ENCODE measurements around the gene PTRH1.

The PTRH1 gene

GRCh38 chr9:127751269-127752054 lies 36.0 kb upstream of the PTRH1 start:
- Histone ChIP-seq H3K4ac (ENCODE audit: low read depth in 1 of 2, low read length in 2 of 2) (no peak overlapping the region), H3K27ac (ENCODE audit: low read length, poor library complexity, severe bottlenecking) (no peak overlapping the region), H2AK5ac (ENCODE audit: low read length, severe bottlenecking) (no peak overlapping the region), H3K79me1 (replicated peaks; ENCODE audit: low read length, poor library complexity, severe bottlenecking) (no peaks in the 10 kb centered on the region), H3K9me3 (ENCODE audit: control insufficient read depth, low read length) (no peaks in the 10 kb centered on the region), H2BK5ac (ENCODE audit: low read depth, low read length, poor library complexity, severe bottlenecking) (no peak overlapping the region), H3K4me2 (ENCODE audit: low read length, poor library complexity, severe bottlenecking) (no peak overlapping the region), H4K91ac (ENCODE audit: low read length) (no peak overlapping the region), H2AFZ (ENCODE audit: low read depth, low read length) (no peak overlapping the region), H2BK15ac (ENCODE audit: low read depth, poor library complexity, severe bottlenecking) (no peak overlapping the region), H3K18ac (ENCODE audit: low read depth in 1 of 2, low read length in 2 of 2) (no peak overlapping the region), H2BK12ac (ENCODE audit: low read length in 2 of 2) (no peak overlapping the region), H3K4me1 (ENCODE audit: control insufficient read depth, insufficient read depth, low read depth, low read length) (peaks cover 6% of the 10 kb centered on the region), H3K23ac (ENCODE audit: low read length in 2 of 2) (no peak overlapping the region), H3K36me3 (ENCODE audit: control insufficient read depth in 1 of 2, insufficient read depth in 2 of 2, low read depth in 1 of 2, low read length in 2 of 2) (peaks cover 0 to 3% of the 10 kb centered on the region in 2 experiments), H2BK120ac (ENCODE audit: low read depth, low read length) (no peak overlapping the region), H3K14ac (ENCODE audit: low read length in 2 of 2) (no peak overlapping the region), H4K8ac (ENCODE audit: low read length) (no peak overlapping the region), H3K27me3 (ENCODE audit: control insufficient read depth in 1 of 2, insufficient read depth in 1 of 2, low read length in 2 of 2) (peaks cover 55 to 68% of the 10 kb centered on the region in 2 experiments), H3K9ac (ENCODE audit: low read length) (no peak overlapping the region), H3K4me3 (ENCODE audit: insufficient read depth in 1 of 2, low read depth in 1 of 2, low read length in 2 of 2) (no peak overlapping the region)
- DNase-seq = peak; percentile 43
- 28% methylated on average over 10 of the region's 10 CpGs for WGBS

- H3K36me3 ChIP-seq (ENCODE audit: control insufficient read depth in 1 of 2, insufficient read depth in 2 of 2, low read depth in 1 of 2, low read length in 2 of 2) = peaks cover 0 to 3% of the 10 kb centered on the region in 2 experiments
- no peak overlapping the region for H3K9ac ChIP-seq (ENCODE audit: low read length)
- no peak overlapping the region for H3K23ac ChIP-seq (ENCODE audit: low read length in 2 of 2)
- no peaks in the 10 kb centered on the region for H3K4me1 ChIP-seq (ENCODE audit: control insufficient read depth, insufficient read depth, low read depth, low read length)
- no peak overlapping the region for H2AFZ ChIP-seq (ENCODE audit: low read depth, low read length)
- no peak overlapping the region for H4K91ac ChIP-seq (ENCODE audit: low read length)
- 92% methylated on average over 26 of the region's 26 CpGs for WGBS
- no peak overlapping the region for H2AK5ac ChIP-seq (ENCODE audit: low read length, severe bottlenecking)
- no peak overlapping the region for H2BK5ac ChIP-seq (ENCODE audit: low read depth, low read length, poor library complexity, severe bottlenecking)
- H3K4me3 ChIP-seq (ENCODE audit: insufficient read depth in 1 of 2, low read depth in 1 of 2, low read length in 2 of 2) = no peak overlapping the region
- peaks cover 43 to 50% of the 10 kb centered on the region in 2 experiments for H3K27me3 ChIP-seq (ENCODE audit: control insufficient read depth in 1 of 2, insufficient read depth in 1 of 2, low read length in 2 of 2)
- H2BK15ac ChIP-seq (ENCODE audit: low read depth, poor library complexity, severe bottlenecking) = no peak overlapping the region
- H3K27ac ChIP-seq (ENCODE audit: low read length, poor library complexity, severe bottlenecking) = no peak overlapping the region
- no peak overlapping the region for H2BK120ac ChIP-seq (ENCODE audit: low read depth, low read length)
- no peak overlapping the region for H3K18ac ChIP-seq (ENCODE audit: low read depth in 1 of 2, low read length in 2 of 2)
- no peak overlapping the region for H3K14ac ChIP-seq (ENCODE audit: low read length in 2 of 2)
- no peaks in the 10 kb centered on the region for H3K9me3 ChIP-seq (ENCODE audit: control insufficient read depth, low read length)
- no peak overlapping the region for H3K4ac ChIP-seq (ENCODE audit: low read depth in 1 of 2, low read length in 2 of 2)
- H4K8ac ChIP-seq (ENCODE audit: low read length) = no peak overlapping the region
- no peak overlapping the region for H3K4me2 ChIP-seq (ENCODE audit: low read length, poor library complexity, severe bottlenecking)
- no peak for DNase-seq
- no peaks in the 10 kb centered on the region for H3K79me1 ChIP-seq (replicated peaks; ENCODE audit: low read length, poor library complexity, severe bottlenecking)
- no peak overlapping the region for H2BK12ac ChIP-seq (ENCODE audit: low read length in 2 of 2)
Observed at GRCh38 chr9:127749090-127749787, 33.8 kb upstream of the PTRH1 start.

GRCh38 chr9:127746959-127747569 lies 31.6 kb upstream of the PTRH1 start:
- Histone ChIP-seq H3K9ac (ENCODE audit: low read length) (no peak overlapping the region), H2AK5ac (ENCODE audit: low read length, severe bottlenecking) (no peak overlapping the region), H2BK120ac (ENCODE audit: low read depth, low read length) (no peak overlapping the region), H3K27me3 (ENCODE audit: control insufficient read depth in 1 of 2, insufficient read depth in 1 of 2, low read length in 2 of 2) (peaks cover 21 to 28% of the 10 kb centered on the region in 2 experiments), H2BK5ac (ENCODE audit: low read depth, low read length, poor library complexity, severe bottlenecking) (no peak overlapping the region), H3K79me1 (replicated peaks; ENCODE audit: low read length, poor library complexity, severe bottlenecking) (no peaks in the 10 kb centered on the region), H3K4ac (ENCODE audit: low read depth in 1 of 2, low read length in 2 of 2) (no peak overlapping the region), H3K23ac (ENCODE audit: low read length in 2 of 2) (no peak overlapping the region), H2BK15ac (ENCODE audit: low read depth, poor library complexity, severe bottlenecking) (no peak overlapping the region), H3K36me3 (ENCODE audit: control insufficient read depth in 1 of 2, insufficient read depth in 2 of 2, low read depth in 1 of 2, low read length in 2 of 2) (peaks cover 0 to 3% of the 10 kb centered on the region in 2 experiments), H3K18ac (ENCODE audit: low read depth in 1 of 2, low read length in 2 of 2) (no peak overlapping the region), H4K8ac (ENCODE audit: low read length) (no peak overlapping the region), H2BK12ac (ENCODE audit: low read length in 2 of 2) (no peak overlapping the region), H3K4me3 (ENCODE audit: insufficient read depth in 1 of 2, low read depth in 1 of 2, low read length in 2 of 2) (no peak overlapping the region), H3K14ac (ENCODE audit: low read length in 2 of 2) (no peak overlapping the region), H3K27ac (ENCODE audit: low read length, poor library complexity, severe bottlenecking) (no peak overlapping the region), H4K91ac (ENCODE audit: low read length) (no peak overlapping the region), H3K4me1 (ENCODE audit: control insufficient read depth, insufficient read depth, low read depth, low read length) (peaks cover 2% of the 10 kb centered on the region), H3K9me3 (ENCODE audit: control insufficient read depth, low read length) (no peaks in the 10 kb centered on the region), H3K4me2 (ENCODE audit: low read length, poor library complexity, severe bottlenecking) (no peak overlapping the region), H2AFZ (ENCODE audit: low read depth, low read length) (no peak overlapping the region)
- WGBS = 71% methylated on average over 15 of the region's 15 CpGs
- no peak for DNase-seq

Data from mesenchymal stem cell (in vitro differentiated cells and primary cell).